ENCODE data around the gene CACNA1H. TPM values are rescaled to one million over a fixed set of nuclear protein-coding genes. Genes with fewer than 3 reads are reported as not detected.
A peak's percentile ranks its signal among the peaks of the same experiment; 100 is the strongest.

Gene CACNA1H
- total RNA-seq (2011; cell fraction: chromatin; rRNA removed; ENCODE audit: low replicate concordance), result 0.44 and 1.6 TPM in 2 replicates
- 0.79 and 1.2 TPM in 2 replicates for total RNA-seq (2011; cell fraction: nucleolus; rRNA removed)
- 0.22 and 0.53 TPM in 2 replicates for total RNA-seq (2011; cell fraction: nucleoplasm; rRNA removed)
- total RNA-seq (2014; rRNA removed) (0.04 TPM in 1 of 2 replicates, not detected in the other), total RNA-seq (2014; rRNA removed; fragmentation: Illumina TruSeq; extraction: Trizol) (not detected in 2 replicates), total RNA-seq (2015; rRNA removed; fragmentation: Illumina TruSeq; extraction: Trizol) (not detected in 2 replicates), total RNA-seq (2021) (0.09 and 0.18 TPM in 2 replicates), polyA plus RNA-seq (2011; rRNA removed) (0.10 and 0.11 TPM in 2 replicates), polyA plus RNA-seq (2014; fragmentation: Illumina TruSeq; extraction: Trizol) (not detected in 2 replicates), polyA plus RNA-seq (2014; fragmentation: Nextera tagmentation; extraction: Ambion mirVana) (not detected), polyA plus RNA-seq (2014; rRNA removed) (not detected in 2 replicates), polyA minus RNA-seq (2011; rRNA and poly(A)+ RNA removed) (0.03 and 0.04 TPM in 2 replicates), Bru-seq, nascent RNA (percentile 15 among the genes with signal in this experiment), BruChase-seq, experiment 1, labeled RNA remaining after a 2-hour chase (percentile 7 among the genes with signal in this experiment), BruChase-seq, experiment 2, labeled RNA remaining after a 6-hour chase (percentile 10 among the genes with signal in this experiment)
- 0.10 and 0.12 TPM in 2 replicates for polyA plus RNA-seq (2011; cell fraction: cytosol; rRNA removed)
- 0.11 and 0.40 TPM in 2 replicates for polyA plus RNA-seq (2011; cell fraction: nucleus; rRNA removed)
- polyA plus RNA-seq (2012), result 0.07 and 0.12 TPM in 2 replicates
- polyA minus RNA-seq (2011; cell fraction: cytosol; rRNA and poly(A)+ RNA removed), result not detected in 2 replicates
- polyA minus RNA-seq (2011; cell fraction: nucleus; rRNA and poly(A)+ RNA removed), result 0.27 and 0.33 TPM in 2 replicates
- long read RNA-seq, experiment 1, partial matches to known transcripts, result 2 of 2 reads
- long read RNA-seq, experiment 1, other reads (novel, unspliced or antisense), result 0 of 2 reads
- long read RNA-seq, experiment 2, result 0 reads
- long read RNA-seq, experiment 3, result 0 reads

DNA sequence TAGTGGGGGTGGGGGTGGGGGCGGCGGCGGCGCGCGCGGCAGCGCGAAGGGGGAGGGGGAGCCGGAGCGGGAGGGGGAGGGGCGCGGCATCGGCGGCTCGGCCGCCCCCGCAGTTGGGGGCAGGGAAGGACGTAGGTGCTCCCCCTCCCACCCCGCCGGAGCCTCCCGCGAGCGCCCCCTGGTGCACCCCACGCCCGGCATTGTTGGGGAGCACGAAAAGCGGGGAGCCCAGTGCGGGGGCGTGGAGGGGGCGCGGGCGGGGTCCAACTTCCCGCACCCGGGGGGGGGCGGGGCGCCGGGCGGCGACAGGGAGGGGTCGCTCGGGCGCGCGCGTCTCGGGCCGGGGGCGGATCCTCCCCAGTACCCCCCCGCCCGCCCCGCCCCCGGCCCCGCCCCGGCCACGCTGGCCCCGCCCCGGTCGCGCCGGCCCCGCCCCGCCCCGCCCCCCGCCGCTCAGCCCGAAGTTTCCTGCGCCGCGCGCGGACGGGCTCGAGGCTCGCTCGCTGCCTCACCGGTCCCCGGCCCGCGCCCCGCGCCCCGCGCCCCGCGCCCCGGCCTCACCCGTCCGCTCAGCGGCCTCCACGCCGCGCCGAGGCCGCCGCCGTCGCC lies at the start of gene CACNA1H:
Gene CACNA1H, plus strand, starts transcription at position 456 of the 609 bp plus-strand sequence. CDS start 632 bp downstream, outside the sequence.
- peaks cover 15% of the 10 kb centered on the region for H4K20me1 ChIP-seq (replicated peaks; ENCODE audit: control insufficient read depth, insufficient read depth, low read length)
- H3K79me2 ChIP-seq (ENCODE audit: control insufficient read depth, insufficient read depth, low read length), result no peaks in the 10 kb centered on the region
- H3K36me3 ChIP-seq (ENCODE audit: control insufficient read depth, insufficient read depth, low read length), result no peaks in the 10 kb centered on the region
- FAIRE-seq, result no peak
- CTCF ChIA-PET (ENCODE audit: low intra/inter-chr PET ratio), result no interaction called here
- no peaks in the 10 kb centered on the region for H3K9me1 ChIP-seq (ENCODE audit: control insufficient read depth, insufficient read depth, low read length)
- no peak within 1 kb of the TSS for H3K9ac ChIP-seq (ENCODE audit: insufficient read depth in 1 of 2, low read depth in 2 of 2, low read length in 2 of 2)
- intact Hi-C loops (cut with micrococcal nuclease), result no loop called here
- peak within 1 kb of the TSS; percentile 40; the same call in 1 of the 2 replicates for H2AFZ ChIP-seq (ENCODE audit: low read depth, low read length)
- BruUV-seq (replicated peaks), result no TSS peak
- H3K4me3 ChIP-seq, result peak within 1 kb of the TSS; percentile 34
- no peak within 1 kb of the TSS for H3K27ac ChIP-seq (ENCODE audit: extremely low read depth, low read depth, low read length)
- H3K9me3 ChIP-seq (replicated peaks; ENCODE audit: control insufficient read depth, insufficient read depth, low read depth, low read length), result no peaks in the 10 kb centered on the region
- in situ Hi-C loops (cut with MboI), result no loop called here
- peak; percentile 67 for ATAC-seq
- POLR2A ChIA-PET, result interaction anchor here (0.7 kb wide), 1 partner anchor 66 kb away, joined by 3 read pairs; no protein-coding TSS in a partner anchor
- DNase-seq (ENCODE audit: extremely low read depth in 1 of 4, low spot score in 3 of 4), result peak; percentile 63 to 96 (median 94)
- H3K4me1 ChIP-seq (replicated peaks in 1 of 2; ENCODE audit: control insufficient read depth in 2 of 2, insufficient read depth in 2 of 2, low read length in 2 of 2), result peaks cover 0 to 81% of the 10 kb centered on the region in 2 experiments; a peak in 2 of 5 replicates
- peak within 1 kb of the TSS; percentile 32; the same call in 1 of the 2 replicates for H3K4me2 ChIP-seq (ENCODE audit: insufficient read depth, low read length)
- H3K27me3 ChIP-seq (ENCODE audit: control insufficient read depth in 2 of 2, insufficient read depth in 2 of 2, low read length in 2 of 2), result peaks cover 20 to 65% of the 10 kb centered on the region in 2 experiments
- no CpG with 5 or more reads among the region's 98 CpGs for WGBS (ENCODE audit: insufficient coverage, low coverage, missing lambda C conversion rate)
- TF ChIP-seq SRSF7 (optimal IDR thresholded peaks at IDR 0.05; ENCODE audit: low read depth, low read length) (no peak), ZBTB7A (IDR thresholded peaks at IDR 0.05; ENCODE audit: borderline replicate concordance, control insufficient read depth, low read depth, low read length) (peak; percentile 57; the same call in 1 of the 2 replicates), CAMTA2 (CRISPR knock-in tag; conservative IDR thresholded peaks at IDR 0.05) (no peak), MECOM (CRISPR knock-in tag; IDR thresholded peaks at IDR 0.05) (no peak), TARDBP (IDR thresholded peaks at IDR 0.05) (no peak), MAZ (CRISPR knock-in tag; conservative IDR thresholded peaks at IDR 0.05 in 1 of 2, IDR thresholded peaks at IDR 0.05 in 1 of 2) (peak; percentile 24 to 49; a peak in 2 of 4 replicates)
- TF ChIP-seq, protein P1, sequence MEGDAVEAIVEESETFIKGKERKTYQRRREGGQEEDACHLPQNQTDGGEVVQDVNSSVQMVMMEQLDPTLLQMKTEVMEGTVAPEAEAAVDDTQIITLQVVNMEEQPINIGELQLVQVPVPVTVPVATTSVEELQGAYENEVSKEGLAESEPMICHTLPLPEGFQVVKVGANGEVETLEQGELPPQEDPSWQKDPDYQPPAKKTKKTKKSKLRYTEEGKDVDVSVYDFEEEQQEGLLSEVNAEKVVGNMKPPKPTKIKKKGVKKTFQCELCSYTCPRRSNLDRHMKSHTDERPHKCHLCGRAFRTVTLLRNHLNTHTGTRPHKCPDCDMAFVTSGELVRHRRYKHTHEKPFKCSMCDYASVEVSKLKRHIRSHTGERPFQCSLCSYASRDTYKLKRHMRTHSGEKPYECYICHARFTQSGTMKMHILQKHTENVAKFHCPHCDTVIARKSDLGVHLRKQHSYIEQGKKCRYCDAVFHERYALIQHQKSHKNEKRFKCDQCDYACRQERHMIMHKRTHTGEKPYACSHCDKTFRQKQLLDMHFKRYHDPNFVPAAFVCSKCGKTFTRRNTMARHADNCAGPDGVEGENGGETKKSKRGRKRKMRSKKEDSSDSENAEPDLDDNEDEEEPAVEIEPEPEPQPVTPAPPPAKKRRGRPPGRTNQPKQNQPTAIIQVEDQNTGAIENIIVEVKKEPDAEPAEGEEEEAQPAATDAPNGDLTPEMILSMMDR (IDR thresholded peaks at IDR 0.05 in 2 of 3, conservative IDR thresholded peaks at IDR 0.05 in 1 of 3; ENCODE audit: insufficient read depth in 2 of 3, low read depth in 1 of 3, low read length in 3 of 3), result peak in 2 of 3 experiments; percentile 8 to 43; a peak in 3 of 6 replicates
- TF ChIP-seq, protein P2, sequence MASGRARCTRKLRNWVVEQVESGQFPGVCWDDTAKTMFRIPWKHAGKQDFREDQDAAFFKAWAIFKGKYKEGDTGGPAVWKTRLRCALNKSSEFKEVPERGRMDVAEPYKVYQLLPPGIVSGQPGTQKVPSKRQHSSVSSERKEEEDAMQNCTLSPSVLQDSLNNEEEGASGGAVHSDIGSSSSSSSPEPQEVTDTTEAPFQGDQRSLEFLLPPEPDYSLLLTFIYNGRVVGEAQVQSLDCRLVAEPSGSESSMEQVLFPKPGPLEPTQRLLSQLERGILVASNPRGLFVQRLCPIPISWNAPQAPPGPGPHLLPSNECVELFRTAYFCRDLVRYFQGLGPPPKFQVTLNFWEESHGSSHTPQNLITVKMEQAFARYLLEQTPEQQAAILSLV (tag; IDR thresholded peaks at IDR 0.05), result no peak
- TF ChIP-seq, protein P3, sequence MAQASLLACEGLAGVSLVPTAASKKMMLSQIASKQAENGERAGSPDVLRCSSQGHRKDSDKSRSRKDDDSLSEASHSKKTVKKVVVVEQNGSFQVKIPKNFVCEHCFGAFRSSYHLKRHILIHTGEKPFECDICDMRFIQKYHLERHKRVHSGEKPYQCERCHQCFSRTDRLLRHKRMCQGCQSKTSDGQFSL (CRISPR knock-in tag; IDR thresholded peaks at IDR 0.05), result no peak
- TF ChIP-seq, protein P3 (tag; IDR thresholded peaks at IDR 0.05), result peak in 1 of 2 experiments; percentile 82; a peak in 2 of 4 replicates
- TF ChIP-seq, protein P4, sequence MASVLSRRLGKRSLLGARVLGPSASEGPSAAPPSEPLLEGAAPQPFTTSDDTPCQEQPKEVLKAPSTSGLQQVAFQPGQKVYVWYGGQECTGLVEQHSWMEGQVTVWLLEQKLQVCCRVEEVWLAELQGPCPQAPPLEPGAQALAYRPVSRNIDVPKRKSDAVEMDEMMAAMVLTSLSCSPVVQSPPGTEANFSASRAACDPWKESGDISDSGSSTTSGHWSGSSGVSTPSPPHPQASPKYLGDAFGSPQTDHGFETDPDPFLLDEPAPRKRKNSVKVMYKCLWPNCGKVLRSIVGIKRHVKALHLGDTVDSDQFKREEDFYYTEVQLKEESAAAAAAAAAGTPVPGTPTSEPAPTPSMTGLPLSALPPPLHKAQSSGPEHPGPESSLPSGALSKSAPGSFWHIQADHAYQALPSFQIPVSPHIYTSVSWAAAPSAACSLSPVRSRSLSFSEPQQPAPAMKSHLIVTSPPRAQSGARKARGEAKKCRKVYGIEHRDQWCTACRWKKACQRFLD (CRISPR knock-in tag; IDR thresholded peaks at IDR 0.05), result no peak

Data from K562 (cell line).